Stomach (tissue), 9 donors: ENCODE measurements around the gene GRID2IP. TPM values are rescaled to one million over a fixed set of nuclear protein-coding genes. Genes with fewer than 3 reads are reported as not detected.

ENCODE experiments used
- DNase-seq, 2 donors: peaks; one replicate each; pipeline versions ENCODE4 v3.0.0 to v3.0.0-alpha.2; 2013 to 2019
- H3K27ac ChIP-seq, 5 donors: fragments of 200-600 bp in 4 of 5; sonication (generic) in 4 of 5; one replicate each; pipeline ENCODE4 v1.5.1; 2013 to 2019; ENCODE audit warnings: mild to moderate bottlenecking in 1 of 5, moderate library complexity in 1 of 5
- H3K27me3 ChIP-seq, 3 donors: fragments of 200-600 bp; sonication (generic); one replicate each; pipeline ENCODE4 v1.5.1; 2017 to 2019; ENCODE audit warnings: mixed run types in 1 of 3
- H3K36me3 ChIP-seq, 4 donors: fragments of 200-600 bp; sonication (generic); 1 replicate in 3 of 4; 2 replicates in 1 of 4; pipeline ENCODE4 v1.5.1; 2016 to 2019
- H3K4me1 ChIP-seq, 4 donors: fragments of 200-600 bp; sonication (generic); one replicate each; pipeline ENCODE4 v1.5.1; 2016 to 2019
- H3K4me3 ChIP-seq, 4 donors: fragments of 200-600 bp; sonication (generic) in 3 of 4; one replicate each; pipeline ENCODE4 v1.5.1; 2016 to 2019; ENCODE audit warnings: mild to moderate bottlenecking in 1 of 4
- H3K9me3 ChIP-seq, 4 donors: fragments of 200-600 bp; sonication (generic); one replicate each; pipeline ENCODE4 v1.5.1; 2016 to 2019
- CTCF ChIP-seq, 7 experiments: fragments of 450-650 bp in 4 of 7; fragments of 200-600 bp in 3 of 7; sonication (generic) in 3 of 7; IDR thresholded peaks; one replicate each; pipeline ENCODE4 v1.5.1; 2016 to 2019; ENCODE audit warnings: antibody characterized with exemption in 7 of 7, control low read depth in 2 of 7, mild to moderate bottlenecking in 1 of 7
- EP300 ChIP-seq: sonication (generic); formaldehyde crosslinking; IDR thresholded peaks from one replicate; pipeline ENCODE4 v1.6.1; 2017; ENCODE audit warnings: antibody characterized with exemption
- POLR2A ChIP-seq, 4 donors: fragments of 450-650 bp; IDR thresholded peaks; one replicate each; pipeline ENCODE4 v1.6.1; 2016; ENCODE audit warnings: antibody characterized with exemption in 4 of 4, control low read depth in 2 of 4, mild to moderate bottlenecking in 1 of 4, moderate library complexity in 1 of 4
- POLR2AphosphoS5 ChIP-seq, 3 donors: sonication (generic); formaldehyde crosslinking; IDR thresholded peaks; one replicate each; pipeline ENCODE4 v1.6.1; 2016; ENCODE audit warnings: antibody characterized with exemption in 3 of 3
- WGBS, 5 donors: extraction: QIAGEN DNeasy Blood & Tissue Kit in 3 of 5; methylation state at CpG; one replicate each; pipeline versions ENCODE4 v1.1.5 to v1.1.7; 2013 to 2018; 5-methylcytosine and 5-hydroxymethylcytosine counted together
- intact Hi-C: fragments of 100-400 bp; cut with DNase I; formaldehyde crosslinking; loops from one replicate; pipeline ENCODE4 v1.15.1; 2023; ENCODE audit warnings: low total_unique reads
- polyA plus RNA-seq, 3 donors: library from polyadenylated mRNA; stranded (reverse); fragments of 200-250 nt; gene quantifications; one replicate each; pipeline ENCODE4 v1.2.3, GENCODE V29; 2013
- total RNA-seq, 5 donors: library from RNA; depleted of rRNA; stranded (reverse); fragments of >200 nt; gene quantifications; one replicate each; pipeline versions ENCODE4 v1.1.0 to v1.2.3, GENCODE V29; 2014 to 2016
- donor health status: healthy with polysubstance abuse.
- donor health status: Bipolar disorder and iron deficiency.
- donor health status: healthy.

GRID2IP gene
- total and polyA plus RNA-seq, 8 donors, result 0.23 to 0.37 (median 0.25) TPM; not detected in 5

DNA sequence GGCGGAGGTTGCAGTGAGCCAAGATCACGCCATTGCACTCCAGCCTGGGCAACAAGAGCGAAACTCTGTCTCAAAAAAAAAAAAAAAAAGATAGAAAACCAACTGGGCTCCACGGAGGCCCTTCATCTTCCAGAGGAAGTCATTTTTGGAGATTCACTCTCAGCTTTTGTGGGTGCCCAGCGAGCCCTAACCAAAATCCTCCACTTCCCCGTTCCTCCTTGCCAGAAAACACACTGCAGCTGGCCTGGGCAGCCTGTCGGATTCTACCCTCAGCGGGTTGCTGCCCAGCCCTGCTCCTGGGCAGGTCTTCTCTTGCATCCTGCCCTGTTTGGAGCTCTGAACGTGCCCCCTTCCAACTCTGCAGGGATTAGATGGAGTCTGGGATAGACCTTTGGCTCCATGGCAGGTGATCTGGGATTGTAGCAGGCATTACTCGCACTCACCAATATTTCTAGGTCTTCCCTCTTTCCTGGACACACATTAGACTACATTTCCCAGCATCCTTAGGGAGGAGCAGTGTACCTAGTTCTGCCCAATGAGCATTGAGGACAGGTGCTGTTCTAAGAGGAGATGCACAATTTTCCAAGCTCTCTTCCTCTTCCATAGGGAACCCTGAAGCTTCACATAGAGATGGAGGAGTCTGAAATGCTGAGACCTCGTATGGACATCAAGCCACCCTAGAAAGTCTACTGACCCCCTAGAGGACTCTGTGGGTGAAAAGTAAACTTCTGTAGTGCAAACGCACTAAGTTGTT lies 4.6 kb downstream of the GRID2IP start:
- no peak for DNase-seq
- TF ChIP-seq POLR2AphosphoS5 (IDR thresholded peaks at IDR 0.05), result no peak
- TF ChIP-seq POLR2A (IDR thresholded peaks at IDR 0.05), result no peak
- TF ChIP-seq EP300, result no peak
- no peak for TF ChIP-seq CTCF (IDR thresholded peaks at IDR 0.05)
- intact Hi-C loops, result no loop called here
- no peak overlapping the region for H3K27ac ChIP-seq
- H3K9me3 ChIP-seq, result no peaks in the 10 kb centered on the region
- WGBS, 5 donors, result 69 to 79% (median 73%) methylated on average over 11 to 12 of the region's 12 CpGs
- H3K4me1 ChIP-seq, result no peaks in the 10 kb centered on the region
- H3K4me3 ChIP-seq, result no peak overlapping the region
- no peaks in the 10 kb centered on the region for H3K36me3 ChIP-seq
- peaks cover 0 to 11% (median 0%) of the 10 kb centered on the region in 3 donors for H3K27me3 ChIP-seq

DNA sequence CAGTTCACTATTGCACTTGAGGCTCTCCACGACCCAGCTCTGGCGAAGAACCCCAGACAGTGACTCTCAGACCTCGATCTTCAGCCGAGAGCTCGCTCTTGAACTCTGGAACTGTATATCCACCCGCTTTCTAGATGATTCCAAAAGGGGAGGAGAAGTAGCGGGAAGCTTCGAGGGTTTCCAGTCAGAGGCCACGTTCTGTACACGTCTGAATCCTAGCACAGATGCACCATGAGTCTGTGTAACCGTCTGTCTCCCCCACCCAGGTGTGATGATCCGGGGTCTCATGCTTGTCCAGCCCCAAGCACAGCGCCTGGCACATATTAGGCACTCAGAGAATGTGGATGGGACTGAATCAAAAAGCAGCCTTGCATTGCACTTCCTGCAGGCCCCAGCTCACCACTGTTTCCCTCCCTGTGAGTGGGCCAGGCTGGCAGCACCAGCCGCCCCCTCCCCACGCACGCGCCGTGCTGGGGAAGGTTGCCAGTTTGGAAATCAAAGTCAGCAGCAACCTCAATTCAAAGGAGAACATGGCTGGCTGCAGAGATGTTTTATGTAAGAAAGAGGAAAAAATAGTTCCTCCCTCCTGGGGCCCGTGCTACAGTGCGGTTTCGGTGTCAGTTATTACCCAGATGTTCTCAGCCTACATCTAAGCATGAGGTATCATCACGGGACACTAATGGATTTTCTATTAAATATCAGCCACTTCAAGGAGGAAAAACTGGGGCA lies 5.7 kb downstream of the GRID2IP start:
- Histone ChIP-seq H3K36me3 (no peaks in the 10 kb centered on the region), H3K4me3 (no peak overlapping the region), H3K4me1 (no peaks in the 10 kb centered on the region), H3K27ac (no peak overlapping the region), H3K9me3 (no peaks in the 10 kb centered on the region), H3K27me3 (peaks cover 0 to 16% (median 0%) of the 10 kb centered on the region in 3 donors)
- 79 to 84% (median 81%) methylated on average over 22 of the region's 22 CpGs for WGBS, 5 donors
- intact Hi-C loops, result no loop called here
- no peak for DNase-seq
- TF ChIP-seq POLR2A (IDR thresholded peaks at IDR 0.05) (no peak), POLR2AphosphoS5 (IDR thresholded peaks at IDR 0.05) (no peak), EP300 (no peak), CTCF (IDR thresholded peaks at IDR 0.05) (no peak)

DNA sequence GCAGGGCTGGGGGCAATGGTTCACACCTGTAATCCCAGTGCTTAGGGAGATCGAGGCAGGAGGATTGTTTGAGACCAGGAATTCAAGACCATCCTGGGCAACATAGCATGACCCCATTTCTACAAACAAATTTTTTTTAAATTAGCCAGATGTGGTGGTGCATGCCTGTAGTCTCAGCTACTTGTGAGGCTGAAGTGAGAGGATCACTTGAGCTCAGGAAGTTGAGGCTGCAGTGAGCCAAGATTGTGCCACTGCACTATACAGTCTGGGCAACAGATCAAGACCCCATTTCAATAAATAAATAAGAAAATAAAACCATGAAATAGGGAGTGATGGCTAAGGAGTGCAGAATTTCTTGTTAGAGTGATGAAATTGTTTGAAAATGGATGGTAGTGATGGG lies 8.9 kb downstream of the GRID2IP start:
- Histone ChIP-seq H3K4me3 (no peak overlapping the region), H3K27ac (no peak overlapping the region), H3K9me3 (no peaks in the 10 kb centered on the region), H3K4me1 (no peaks in the 10 kb centered on the region), H3K27me3 (peaks cover 11 to 48% (median 12%) of the 10 kb centered on the region in 3 donors), H3K36me3 (no peaks in the 10 kb centered on the region)
- intact Hi-C loops, result no loop called here
- WGBS, 5 donors, result 75 to 100% (median 76%) methylated on average over 1 of the region's 1 CpG
- no peak for DNase-seq
- TF ChIP-seq POLR2A (IDR thresholded peaks at IDR 0.05) (no peak), EP300 (no peak), POLR2AphosphoS5 (IDR thresholded peaks at IDR 0.05) (no peak)

DNA sequence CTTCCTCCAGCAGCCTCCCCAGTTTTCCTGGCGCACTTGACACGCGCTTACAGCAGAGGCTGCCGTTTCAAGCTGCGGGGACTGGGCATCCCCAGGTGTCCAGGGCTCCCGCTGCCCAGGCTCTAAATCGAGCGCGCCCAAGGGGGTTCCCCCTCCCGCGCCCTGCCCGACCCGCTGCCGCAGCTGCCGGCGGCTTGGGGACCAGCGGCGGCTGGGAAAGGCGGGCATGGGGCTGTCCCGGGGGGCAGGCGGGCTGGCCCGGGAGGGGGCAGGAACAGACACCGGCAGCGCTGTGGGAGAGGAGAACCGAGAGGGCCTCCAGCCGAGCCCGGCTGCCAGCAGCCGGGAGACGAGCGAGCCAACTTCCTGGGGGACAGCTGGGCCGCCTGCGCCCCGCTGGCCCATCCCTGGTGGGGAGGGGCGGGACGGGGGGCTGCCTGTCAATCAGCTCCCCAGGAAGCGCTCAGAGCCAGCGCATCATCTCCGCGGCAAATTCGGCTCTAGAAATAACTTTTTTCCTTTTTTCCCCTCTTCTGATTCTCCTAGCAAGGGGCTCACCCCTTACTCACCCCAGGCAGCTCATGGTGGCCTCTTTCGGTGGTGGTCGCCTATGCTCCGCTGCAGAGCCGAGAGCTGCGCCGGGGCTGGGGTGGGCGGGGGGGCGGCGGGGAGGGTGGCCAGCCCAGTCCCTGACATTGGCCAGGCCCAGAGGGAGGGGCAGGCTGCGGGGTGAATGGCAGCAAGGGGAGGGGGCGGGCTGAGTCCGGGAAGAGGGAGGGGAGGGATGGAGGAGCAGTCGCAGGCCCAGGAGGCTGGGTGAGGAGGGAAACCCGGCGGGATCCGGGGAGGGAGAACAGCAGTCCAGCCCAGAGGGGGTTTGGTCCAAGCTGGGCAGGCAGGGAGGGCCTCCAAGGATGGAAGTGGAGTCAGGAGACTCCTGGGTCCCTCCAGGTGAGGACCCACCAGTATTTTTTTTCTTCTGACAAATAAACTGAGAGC lies 14.7 kb downstream of the GRID2IP start:
- H3K4me3 ChIP-seq, result peak overlapping the region; percentile 19 to 43 (median 30)

More for the DNA sequence above, 14.7 kb downstream of the GRID2IP start:
- no peaks in the 10 kb centered on the region for H3K36me3 ChIP-seq
- intact Hi-C loops, result no loop called here
- no peak for TF ChIP-seq POLR2AphosphoS5 (IDR thresholded peaks at IDR 0.05)
- TF ChIP-seq POLR2A (IDR thresholded peaks at IDR 0.05), result no peak
- no peak for TF ChIP-seq EP300
- no peak for TF ChIP-seq CTCF (IDR thresholded peaks at IDR 0.05)
- peak in 1 of 2 donors; percentile 76 for DNase-seq
- H3K27ac ChIP-seq, result no peak overlapping the region
- H3K27me3 ChIP-seq, result peaks cover 11 to 99% (median 35%) of the 10 kb centered on the region in 3 donors
- H3K9me3 ChIP-seq, result no peaks in the 10 kb centered on the region
- 0 to 2% (median 2%) methylated on average over 23 to 56 of the region's 56 CpGs for WGBS, 5 donors
- H3K4me1 ChIP-seq, result peaks cover 8 to 14% (median 11%) of the 10 kb centered on the region in 4 donors
